C4-2B (cell line): ENCODE data around the gene LRRTM2.
"Not testable (repeated sequence)": the region's sequence is repeated elsewhere in the genome, so short reads cannot be mapped to it uniquely, and the experiment has no call there.

Source experiments
- H3K27ac ChIP-seq: fragments of 450-650 bp; 2 replicates; pipeline ENCODE4 v1.5.1; 2017
- CTCF ChIP-seq: fragments of 450-650 bp; conservative IDR thresholded peaks from 2 replicates; pipeline ENCODE4 v1.5.1; 2017; ENCODE audit warnings: mild to moderate bottlenecking
- ZFX ChIP-seq: fragments of 450-650 bp; IDR thresholded peaks from 2 replicates; pipeline ENCODE4 v1.6.1; 2017

The LRRTM2 gene

DNA sequence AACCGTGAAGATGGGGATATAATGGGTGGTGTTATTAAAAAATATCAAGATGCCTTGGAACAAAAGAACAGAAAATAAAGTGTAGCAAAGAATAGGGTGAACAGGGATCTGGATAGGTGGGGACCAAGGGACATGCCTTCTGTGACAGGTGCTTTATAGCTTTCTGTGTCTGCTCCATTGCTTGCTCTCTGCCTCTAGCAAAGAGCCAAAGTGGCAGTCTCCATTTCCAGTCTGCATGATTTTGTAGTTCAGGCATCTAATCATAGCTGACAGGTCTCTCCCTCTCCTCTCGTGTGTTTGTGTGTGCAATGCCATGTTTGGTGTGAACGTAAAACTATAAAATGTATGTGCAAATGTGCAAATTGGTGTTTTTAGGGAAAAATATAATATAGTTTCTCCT is 35.0 kb downstream of the LRRTM2 start:
- H3K27ac ChIP-seq: no peak overlapping the region
- TF ChIP-seq ZFX (no peak), CTCF (no peak)

DNA sequence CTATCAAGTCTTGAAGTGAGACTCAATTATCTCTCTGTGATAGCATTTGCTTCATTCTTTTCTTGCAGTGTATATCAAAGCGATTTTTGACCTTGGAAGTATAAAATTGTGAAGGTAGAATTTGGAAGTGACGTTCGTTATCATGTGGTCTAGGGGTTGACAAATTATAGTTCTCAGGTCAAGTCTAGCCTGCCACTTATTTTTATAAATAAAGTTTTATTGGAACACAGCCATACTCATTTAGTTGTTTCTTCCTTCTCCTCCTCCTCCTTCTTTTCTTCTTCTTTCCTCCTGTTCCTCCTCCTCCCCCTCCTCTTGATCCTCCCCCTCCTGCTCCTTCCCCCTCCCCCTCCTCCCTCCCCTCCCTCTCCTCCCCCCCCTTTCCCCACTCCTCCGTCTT is 38.0 kb downstream of the LRRTM2 start:
- no peak for TF ChIP-seq ZFX
- TF ChIP-seq CTCF: no peak
- no peak overlapping the region for H3K27ac ChIP-seq

DNA sequence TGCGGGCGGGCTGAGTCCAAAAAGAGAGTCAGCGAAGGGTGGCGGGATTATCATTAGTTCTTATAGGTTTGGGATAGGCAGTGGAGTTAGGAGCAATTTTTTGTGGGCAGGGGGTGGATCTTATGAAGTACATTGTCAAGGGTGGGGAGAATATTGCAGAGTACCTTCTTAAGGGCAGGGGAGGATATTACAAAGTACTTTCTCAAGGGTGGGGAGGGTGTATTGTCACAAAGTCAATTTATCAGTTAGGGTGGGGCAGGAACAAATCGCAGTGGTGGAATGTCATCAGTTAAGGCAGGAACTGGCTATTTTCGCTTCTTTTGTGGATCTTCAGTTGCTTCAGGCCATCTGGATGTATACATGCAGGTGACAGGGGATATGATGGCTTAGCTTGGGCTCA is 40.3 kb downstream of the LRRTM2 start:
- H3K27ac ChIP-seq: not testable (repeated sequence)

DNA sequence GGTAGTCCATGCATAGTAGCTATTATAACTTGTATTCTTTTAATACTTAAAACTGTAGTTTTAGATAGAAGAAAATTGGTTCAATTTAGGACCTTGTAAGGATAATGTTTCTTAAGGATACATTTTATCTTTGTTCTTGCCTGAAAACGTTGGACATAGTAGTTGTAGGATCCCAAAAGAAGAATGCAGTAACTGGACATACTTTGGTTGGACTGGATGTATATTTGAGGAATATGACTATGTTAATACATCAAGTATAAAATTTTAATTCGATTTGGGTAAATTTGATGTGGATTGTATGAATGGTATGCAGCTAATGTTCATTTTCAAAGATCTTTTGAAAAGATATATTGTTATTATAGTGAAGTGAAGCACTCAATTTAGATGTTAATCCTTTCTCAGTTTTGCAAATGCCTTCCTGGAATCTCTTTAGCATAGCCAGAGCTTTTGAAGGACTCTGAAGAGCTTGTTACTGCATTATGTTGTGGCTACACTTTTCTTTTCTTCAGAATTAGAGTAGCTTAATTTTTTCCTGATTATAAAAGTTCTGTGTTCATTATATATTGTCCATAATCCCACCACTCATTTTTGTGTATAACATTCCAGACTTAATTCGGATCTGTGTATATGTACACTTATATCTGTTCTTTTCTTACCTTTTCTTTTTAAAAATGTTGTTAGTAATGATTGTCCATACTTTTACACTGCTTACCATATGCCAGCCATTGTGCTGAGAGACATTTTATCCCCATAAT is 41.2 kb downstream of the LRRTM2 start:
- H3K27ac ChIP-seq: no peak overlapping the region
- no peak for TF ChIP-seq CTCF
- TF ChIP-seq ZFX: no peak

GRCh38 chr5:138833080-138833479 is 42.1 kb downstream of the LRRTM2 start:
- H3K27ac ChIP-seq: no peak overlapping the region
- no peak for TF ChIP-seq CTCF
- TF ChIP-seq ZFX: no peak

GRCh38 chr5:138832218-138832617 is 42.9 kb downstream of the LRRTM2 start:
- TF ChIP-seq ZFX (no peak), CTCF (no peak)
- H3K27ac ChIP-seq: no peak overlapping the region

GRCh38 chr5:138831703-138832102 is 43.4 kb downstream of the LRRTM2 start:
- TF ChIP-seq CTCF (no peak), ZFX (no peak)
- no peak overlapping the region for H3K27ac ChIP-seq

- TF ChIP-seq ZFX: no peak
- TF ChIP-seq CTCF: no peak
- H3K27ac ChIP-seq: no peak overlapping the region
Measured at GRCh38 chr5:138829341-138829740, 45.8 kb downstream of the LRRTM2 start.
